NB4 (cell line): ENCODE data around the gene LIFR.

Experiments
- CTCF ChIP-seq: IDR thresholded peaks from one replicate; pipeline ENCODE4 v1.5.1; 2012; ENCODE audit warnings: low read depth, low read length
- POLR2A ChIP-seq: IDR thresholded peaks from 2 replicates; pipeline ENCODE4 v1.6.1; 2011; ENCODE audit warnings: mild to moderate bottlenecking; ENCODE audit not compliant: insufficient read length; ENCODE audit errors: extremely low read depth

DNA sequence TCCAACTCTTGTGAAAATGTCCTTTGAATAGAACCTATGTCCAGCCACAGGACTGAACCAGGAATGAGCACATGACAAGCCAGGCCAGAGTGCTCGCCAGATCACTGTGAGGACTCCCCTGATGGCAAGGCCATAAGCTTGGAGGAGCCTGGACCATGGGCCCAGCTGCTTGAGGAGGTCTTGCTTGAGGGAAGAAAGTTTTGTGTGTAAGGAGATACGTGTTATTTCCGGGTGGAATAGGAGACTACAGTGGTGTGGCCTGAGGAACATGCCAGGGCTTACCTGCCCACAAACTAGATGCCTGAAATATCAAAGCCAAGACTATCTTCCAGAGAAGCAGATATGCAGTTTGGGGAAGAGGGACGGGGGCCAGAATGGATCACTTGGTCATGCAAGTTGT, 84.7 kb downstream of the LIFR start:
- TF ChIP-seq POLR2A (no peak), CTCF (no peak)
